Tibial artery (tissue), 4 donors: ENCODE data around the gene SMARCAD1.
"Not testable (repeated sequence)": the region's sequence is repeated elsewhere in the genome, so short reads cannot be mapped to it uniquely, and the experiment has no call there.

ENCODE experiments used
- DNase-seq, 2 donors: peaks; one replicate each; pipeline ENCODE4 v3.0.0-alpha.2; 2019
- H3K27ac ChIP-seq, 2 donors: fragments of 200-600 bp; sonication (generic) in 1 of 2; 1 replicate in 1 of 2; 2 replicates in 1 of 2; pipeline ENCODE4 v1.5.1; 2018 to 2019; ENCODE audit warnings: mild to moderate bottlenecking in 1 of 2
- H3K27me3 ChIP-seq, 2 donors: fragments of 200-600 bp; sonication (generic) in 1 of 2; one replicate each; pipeline versions ENCODE4 v1.5.1 to v1.6.0; 2016 to 2019
- H3K36me3 ChIP-seq, 3 donors: fragments of 200-600 bp; sonication (generic) in 2 of 3; one replicate each; pipeline ENCODE4 v1.5.1; 2016 to 2019; ENCODE audit warnings: mild to moderate bottlenecking in 2 of 3
- H3K4me1 ChIP-seq, 4 donors: fragments of 200-600 bp; sonication (generic) in 2 of 4; 1 replicate in 3 of 4; 2 replicates in 1 of 4; pipeline ENCODE4 v1.5.1; 2016 to 2019
- H3K4me3 ChIP-seq, 2 donors: fragments of 200-600 bp; sonication (generic) in 1 of 2; 1 replicate in 1 of 2; 2 replicates in 1 of 2; pipeline ENCODE4 v1.5.1; 2018 to 2019; ENCODE audit warnings: mild to moderate bottlenecking in 2 of 2
- H3K9me3 ChIP-seq, 3 donors: fragments of 200-600 bp; sonication (generic) in 1 of 3; one replicate each; pipeline ENCODE4 v1.5.1; 2016 to 2019
- intact Hi-C: fragments of 100-400 bp; cut with DNase I; formaldehyde crosslinking; loops from one replicate; pipeline ENCODE4 v1.15.0; 2023; ENCODE audit warnings: low total_unique reads
- TF ChIP-seq, protein P1 (sequence below), 2 experiments: fragments of 200-600 bp in 1 of 2; fragments of 450-650 bp in 1 of 2; IDR thresholded peaks; one replicate each; pipeline ENCODE4 v1.5.1; 2017 to 2019; ENCODE audit warnings: antibody characterized with exemption in 2 of 2, mild to moderate bottlenecking in 1 of 2, moderate library complexity in 1 of 2

Gene SMARCAD1

DNA sequence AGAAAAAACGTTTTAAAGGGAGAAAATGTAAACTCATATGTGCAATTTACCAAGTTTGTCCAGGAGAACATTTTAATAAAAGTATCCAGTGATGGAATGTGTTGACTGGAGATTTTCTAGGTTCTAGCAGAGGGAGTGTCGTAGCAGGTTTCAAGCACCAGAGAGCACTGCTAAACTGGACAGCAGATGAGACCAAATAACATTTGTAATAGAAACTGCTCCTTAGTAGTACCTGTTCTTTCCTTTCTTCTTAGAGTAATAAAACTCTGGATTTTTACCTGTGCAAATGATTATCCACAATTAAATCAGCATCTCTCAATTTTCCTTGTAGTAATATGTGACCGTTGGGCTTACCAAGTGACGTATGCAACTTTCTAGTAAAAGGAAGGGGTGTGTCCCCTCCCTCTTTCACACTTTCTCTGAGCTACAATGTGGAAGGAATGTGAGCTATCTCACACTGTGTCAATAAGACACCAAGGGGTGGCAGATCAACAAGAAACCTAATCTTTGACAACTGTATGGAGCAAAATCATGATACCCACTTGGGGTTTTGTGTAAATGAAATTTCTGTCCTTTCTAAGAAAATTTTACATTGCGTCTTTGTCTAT is 125.4 kb downstream of the SMARCAD1 start:
- Histone ChIP-seq H3K27ac (no peak overlapping the region), H3K27me3 (no peaks in the 10 kb centered on the region), H3K36me3 (no peaks in the 10 kb centered on the region), H3K4me1 (peaks cover 0 to 15% (median 5%) of the 10 kb centered on the region in 4 donors), H3K9me3 (no peaks in the 10 kb centered on the region), H3K4me3 (no peak overlapping the region)
- no peak for DNase-seq
- TF ChIP-seq, protein P1, sequence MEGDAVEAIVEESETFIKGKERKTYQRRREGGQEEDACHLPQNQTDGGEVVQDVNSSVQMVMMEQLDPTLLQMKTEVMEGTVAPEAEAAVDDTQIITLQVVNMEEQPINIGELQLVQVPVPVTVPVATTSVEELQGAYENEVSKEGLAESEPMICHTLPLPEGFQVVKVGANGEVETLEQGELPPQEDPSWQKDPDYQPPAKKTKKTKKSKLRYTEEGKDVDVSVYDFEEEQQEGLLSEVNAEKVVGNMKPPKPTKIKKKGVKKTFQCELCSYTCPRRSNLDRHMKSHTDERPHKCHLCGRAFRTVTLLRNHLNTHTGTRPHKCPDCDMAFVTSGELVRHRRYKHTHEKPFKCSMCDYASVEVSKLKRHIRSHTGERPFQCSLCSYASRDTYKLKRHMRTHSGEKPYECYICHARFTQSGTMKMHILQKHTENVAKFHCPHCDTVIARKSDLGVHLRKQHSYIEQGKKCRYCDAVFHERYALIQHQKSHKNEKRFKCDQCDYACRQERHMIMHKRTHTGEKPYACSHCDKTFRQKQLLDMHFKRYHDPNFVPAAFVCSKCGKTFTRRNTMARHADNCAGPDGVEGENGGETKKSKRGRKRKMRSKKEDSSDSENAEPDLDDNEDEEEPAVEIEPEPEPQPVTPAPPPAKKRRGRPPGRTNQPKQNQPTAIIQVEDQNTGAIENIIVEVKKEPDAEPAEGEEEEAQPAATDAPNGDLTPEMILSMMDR (IDR thresholded peaks at IDR 0.05): no peak
- intact Hi-C loops: no loop called here

DNA sequence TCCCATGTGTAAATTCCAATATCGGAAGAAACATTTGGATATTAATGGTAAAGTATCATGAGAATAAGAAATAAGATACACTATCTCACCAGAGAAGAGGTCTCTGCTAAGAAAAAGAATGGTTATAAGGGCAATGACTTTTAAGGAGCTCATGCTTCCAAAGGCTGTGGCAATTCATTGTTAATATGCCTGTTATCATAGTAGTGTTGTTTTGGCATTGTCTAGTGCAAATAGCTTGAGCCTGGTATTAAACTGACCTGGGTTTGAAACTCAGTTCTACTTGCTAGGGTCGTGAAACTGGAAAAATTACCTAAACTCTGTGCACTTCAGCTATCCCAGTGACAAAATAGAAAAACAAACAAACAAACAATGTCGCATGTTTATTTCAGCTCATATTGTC is 126.2 kb downstream of the SMARCAD1 start:
- no peaks in the 10 kb centered on the region for H3K9me3 ChIP-seq
- intact Hi-C loops: no loop called here
- H3K27ac ChIP-seq: no peak overlapping the region
- no peak for DNase-seq
- no peaks in the 10 kb centered on the region for H3K36me3 ChIP-seq
- TF ChIP-seq, protein P1 (IDR thresholded peaks at IDR 0.05): no peak
- H3K4me1 ChIP-seq: peaks cover 0 to 15% (median 5%) of the 10 kb centered on the region in 4 donors
- H3K27me3 ChIP-seq: no peaks in the 10 kb centered on the region
- H3K4me3 ChIP-seq: no peak overlapping the region

DNA sequence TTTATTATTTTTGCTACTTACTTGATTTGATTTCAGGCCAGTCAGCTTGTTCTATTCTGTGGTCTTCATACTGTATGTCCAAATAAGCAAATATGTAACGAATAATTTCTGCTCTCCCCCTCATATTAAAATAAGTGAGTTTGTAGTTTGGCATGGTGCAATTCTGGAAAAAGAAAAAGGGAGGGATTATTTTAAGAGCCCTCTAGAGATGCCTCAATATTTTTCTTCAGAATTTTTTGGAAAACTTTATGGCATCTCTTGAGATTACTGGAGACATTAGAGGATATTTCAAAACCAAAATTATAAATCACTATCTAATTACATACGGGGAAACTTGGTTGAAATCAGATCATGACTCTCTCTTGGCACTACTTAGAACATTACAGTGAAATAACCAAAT is 126.8 kb downstream of the SMARCAD1 start:
- TF ChIP-seq, protein P1 (IDR thresholded peaks at IDR 0.05): no peak
- intact Hi-C loops: no loop called here
- no peaks in the 10 kb centered on the region for H3K27me3 ChIP-seq
- no peaks in the 10 kb centered on the region for H3K9me3 ChIP-seq
- no peaks in the 10 kb centered on the region for H3K36me3 ChIP-seq
- no peak for DNase-seq
- no peak overlapping the region for H3K4me3 ChIP-seq
- peaks cover 0 to 15% (median 5%) of the 10 kb centered on the region in 4 donors for H3K4me1 ChIP-seq
- no peak overlapping the region for H3K27ac ChIP-seq

DNA sequence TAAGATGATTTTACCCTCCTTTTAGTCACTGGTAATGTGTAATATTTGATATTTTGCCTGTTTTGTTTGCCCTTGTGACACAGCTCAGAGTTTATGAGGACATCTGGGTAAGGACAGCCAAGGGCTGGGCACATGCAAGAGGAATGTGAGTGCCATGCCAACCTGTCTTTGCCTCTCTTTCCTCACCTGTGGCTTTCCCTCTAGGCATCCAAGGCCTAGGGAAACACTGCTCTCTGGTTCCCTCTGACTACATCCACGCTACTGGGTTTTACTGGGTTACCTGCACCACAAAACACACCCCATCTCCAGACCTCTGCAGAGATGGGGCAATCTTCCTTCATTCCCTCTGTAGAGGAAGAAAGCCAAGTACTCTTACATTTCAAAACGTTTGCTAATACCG is 127.3 kb downstream of the SMARCAD1 start:
- TF ChIP-seq, protein P1 (IDR thresholded peaks at IDR 0.05): no peak
- Histone ChIP-seq H3K4me1 (peaks cover 0 to 15% (median 5%) of the 10 kb centered on the region in 4 donors), H3K36me3 (no peaks in the 10 kb centered on the region), H3K9me3 (no peaks in the 10 kb centered on the region), H3K27me3 (no peaks in the 10 kb centered on the region), H3K4me3 (no peak overlapping the region), H3K27ac (no peak overlapping the region)
- intact Hi-C loops: no loop called here
- DNase-seq: no peak

DNA sequence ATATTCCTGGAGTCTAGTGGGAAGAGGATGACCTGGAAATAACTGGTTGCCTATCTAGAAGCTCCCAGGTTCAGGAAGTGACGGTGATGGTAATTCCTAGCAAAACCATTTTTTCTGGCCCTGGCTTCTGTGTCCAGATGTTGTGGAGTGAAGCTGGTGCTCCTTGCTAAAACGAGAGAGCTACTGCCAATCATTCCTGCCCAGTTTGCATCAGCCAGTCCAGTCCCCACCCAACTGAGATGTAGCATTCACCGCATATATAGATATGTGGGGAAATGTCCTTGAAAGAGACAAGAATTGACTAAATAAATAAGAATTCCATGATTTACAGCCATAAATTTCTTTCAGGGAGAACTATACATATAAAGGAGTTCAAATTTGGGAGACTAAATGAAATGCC is 128.6 kb downstream of the SMARCAD1 start:
- Histone ChIP-seq H3K27me3 (no peaks in the 10 kb centered on the region), H3K9me3 (no peaks in the 10 kb centered on the region), H3K27ac (no peak overlapping the region), H3K4me1 (peaks cover 0 to 15% (median 5%) of the 10 kb centered on the region in 4 donors), H3K36me3 (no peaks in the 10 kb centered on the region), H3K4me3 (no peak overlapping the region)
- no peak for DNase-seq
- TF ChIP-seq, protein P1 (IDR thresholded peaks at IDR 0.05): no peak
- intact Hi-C loops: no loop called here

DNA sequence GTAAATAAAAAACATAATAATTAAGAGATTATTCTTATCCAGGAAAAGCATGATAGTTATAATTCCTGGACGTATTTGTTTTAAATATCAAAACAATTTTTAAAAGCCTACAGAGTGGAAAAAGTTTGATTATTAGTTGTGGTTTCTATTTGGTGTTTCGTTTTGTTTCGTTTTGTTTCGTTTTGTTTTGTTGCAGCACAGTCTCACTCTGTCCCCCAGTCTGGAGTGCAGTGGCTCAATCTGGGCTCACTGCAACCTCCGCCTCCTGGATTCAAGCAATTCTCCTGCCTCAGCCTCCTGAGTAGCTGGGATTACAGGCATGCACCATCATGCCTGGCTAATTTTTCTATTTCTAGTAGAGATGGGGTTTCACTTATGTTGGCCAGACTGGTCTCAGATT is 129.1 kb downstream of the SMARCAD1 start:
- intact Hi-C loops, DNase-seq, H3K27ac ChIP-seq, H3K27me3 ChIP-seq, H3K36me3 ChIP-seq, H3K4me3 ChIP-seq, H3K9me3 ChIP-seq: not testable (repeated sequence)
- H3K4me1 ChIP-seq: peaks cover 0 to 15% (median 5%) of the 10 kb centered on the region in 4 donors
